PC-3 (cell line): ENCODE results near the gene TCFL5. TPM values are rescaled to one million over a fixed set of nuclear protein-coding genes. Genes with fewer than 3 reads are reported as not detected.

Experiments used
- ATAC-seq: fragments of 200-7000 bp; cut with Tn5 transposase; 2 replicates; pipeline ENCODE4 v1.9.1; 2020; ENCODE audit warnings: mild to moderate bottlenecking, moderate library complexity
- BruUV-seq: library from RNA; stranded (reverse); fragments of 400-500 nt; replicated peaks from 2 replicates; lab custom pipeline; 2021; lab: Mats Ljungman, UMichigan
- CTCF ChIA-PET: fragments of 300-600 bp; sonication (Branson Sonifier 250); formaldehyde crosslinking; loops from one replicate; lab custom pipeline; 2022; ENCODE audit warnings: antibody characterized with exemption; lab: Charles Lee
- POLR2A ChIA-PET: fragments of 300-600 bp; sonication (Branson Sonifier 250); formaldehyde crosslinking; loops from one replicate; lab custom pipeline; 2022; ENCODE audit warnings: antibody characterized with exemption; ENCODE audit not compliant: unreplicated experiment; lab: Charles Lee
- DNase-seq: peaks from one replicate; pipeline ENCODE4 v3.0.0-alpha.2; 2015
- H2AFZ ChIP-seq: fragments of 300-600 bp; sonication (generic); 2 replicates; pipeline ENCODE4 v1.6.0; 2016; ENCODE audit warnings: antibody characterized with exemption, low read length
- H3F3A ChIP-seq: fragments of 300-600 bp; sonication (generic); one replicate; pipeline ENCODE4 v1.6.0; 2017; ENCODE audit warnings: antibody characterized with exemption, low read length, control low read depth, mild to moderate bottlenecking; ENCODE audit not compliant: unreplicated experiment
- H3K27ac ChIP-seq: fragments of 300-600 bp; sonication (generic); 2 replicates; pipeline ENCODE4 v1.5.1; 2016; ENCODE audit warnings: mild to moderate bottlenecking, low read length
- H3K27me3 ChIP-seq: fragments of 300-600 bp; sonication (generic); 2 replicates; pipeline ENCODE4 v1.6.1; 2016; ENCODE audit warnings: low read length, mixed read lengths
- H3K36me3 ChIP-seq: fragments of 300-600 bp; sonication (generic); 2 replicates; pipeline ENCODE4 v1.6.1; 2016; ENCODE audit warnings: low read depth, mixed run types, low read length, mixed read lengths
- H3K4me1 ChIP-seq: fragments of 300-600 bp; sonication (generic); 2 replicates; pipeline ENCODE4 v1.5.1; 2016; ENCODE audit warnings: low read length; ENCODE audit not compliant: insufficient read depth
- H3K4me2 ChIP-seq: fragments of 300-600 bp; sonication (generic); 2 replicates; pipeline ENCODE4 v1.6.0; 2016; ENCODE audit warnings: low read length
- H3K4me3 ChIP-seq: fragments of 300-600 bp; sonication (generic); 2 replicates; pipeline ENCODE4 v1.5.1; 2016; ENCODE audit warnings: mild to moderate bottlenecking, low read length, mixed read lengths
- H3K79me2 ChIP-seq: fragments of 300-600 bp; sonication (generic); 2 replicates; pipeline ENCODE4 v1.6.1; 2017; ENCODE audit warnings: low read length, mixed read lengths
- H3K9ac ChIP-seq: fragments of 300-600 bp; sonication (generic); 2 replicates; pipeline ENCODE4 v1.6.0; 2016; ENCODE audit warnings: mild to moderate bottlenecking, low read length
- H3K9me2 ChIP-seq: fragments of 300-600 bp; sonication (generic); replicated peaks from 2 replicates; pipeline ENCODE4 v1.6.1; 2016; ENCODE audit warnings: mixed run types, low read length, mixed read lengths
- H3K9me3 ChIP-seq: fragments of 300-600 bp; sonication (generic); 2 replicates; pipeline ENCODE4 v1.6.1; 2016; ENCODE audit warnings: low read length, mixed read lengths
- H4K20me1 ChIP-seq: fragments of 300-600 bp; sonication (generic); 2 replicates; pipeline ENCODE4 v1.6.1; 2016; ENCODE audit warnings: low read length, mixed read lengths
- CTCF ChIP-seq: fragments of 300-600 bp; sonication (generic); conservative IDR thresholded peaks from 2 replicates; pipeline ENCODE4 v1.5.1; 2017; ENCODE audit warnings: antibody characterized with exemption, low read depth, mild to moderate bottlenecking, low read length
- EZH2 ChIP-seq: fragments of 300-600 bp; sonication (generic); IDR thresholded peaks from one replicate; pipeline ENCODE4 v1.6.1; 2017; ENCODE audit warnings: antibody characterized with exemption, mild to moderate bottlenecking, low read length; ENCODE audit not compliant: unreplicated experiment
- EZH2phosphoT487 ChIP-seq: fragments of 300-600 bp; sonication (generic); IDR thresholded peaks from 2 replicates; pipeline ENCODE4 v1.6.1; 2018; ENCODE audit warnings: mild to moderate bottlenecking, antibody characterized with exemption, low read length, borderline replicate concordance
- intact Hi-C: fragments of 100-400 bp; cut with micrococcal nuclease; formaldehyde crosslinking; loops from 2 replicates; pipeline ENCODE4 v1.9.0; 2023
- total RNA-seq: library from RNA; depleted of rRNA; stranded (reverse); fragments of >200 nt; gene quantifications from 2 replicates; pipeline ENCODE4 v1.2.3, GENCODE V29; 2014

The TCFL5 gene
- total RNA-seq, 1 experiment from 2014 or later = 15.8 TPM

- no peak overlapping the region for H3K9ac ChIP-seq
- no TSS peak for BruUV-seq
- no peaks in the 10 kb centered on the region for H3K27me3 ChIP-seq
- DNase-seq = no peak
- H3K9me2 ChIP-seq = no peaks in the 10 kb centered on the region
- H3K4me2 ChIP-seq = no peak overlapping the region
- no peaks in the 10 kb centered on the region for H4K20me1 ChIP-seq
- H3K36me3 ChIP-seq = peaks cover 48% of the 10 kb centered on the region
- peaks cover 5% of the 10 kb centered on the region for H3F3A ChIP-seq
- ATAC-seq = peak; percentile 23
- H3K9me3 ChIP-seq = no peaks in the 10 kb centered on the region
- no peaks in the 10 kb centered on the region for H3K79me2 ChIP-seq
- peak overlapping the region; percentile 12; the same call in 1 of the 2 replicates for H3K27ac ChIP-seq
- POLR2A ChIA-PET = no interaction called here
- CTCF ChIA-PET = interaction anchor here (0.5 to 1.0 kb wide), 2 partner anchors 12 to 14 kb away, joined by 3 to 4 read pairs; no protein-coding TSS in a partner anchor
- H3K4me1 ChIP-seq = no peaks in the 10 kb centered on the region
- H2AFZ ChIP-seq = no peak overlapping the region
- intact Hi-C loops = loop anchor here (1.0 kb wide), 1 partner anchor 13 kb away; no protein-coding TSS in a partner anchor
- no peak for TF ChIP-seq EZH2phosphoT487
- TF ChIP-seq EZH2 = no peak
- no peak for TF ChIP-seq CTCF
- H3K4me3 ChIP-seq = no peak overlapping the region
These were observed 26.2 kb upstream of the TCFL5 start for GRCh38 chr20:62887860-62888239.

GRCh38 chr20:62887152-62887859 lies 25.7 kb upstream of the TCFL5 start:
- intact Hi-C loops = loop anchor here (1.0 kb wide), 1 partner anchor 12 kb away; no protein-coding TSS in a partner anchor

More at GRCh38 chr20:62887152-62887859, 25.7 kb upstream of the TCFL5 start:
- peaks cover 5% of the 10 kb centered on the region for H3F3A ChIP-seq
- H3K27me3 ChIP-seq = no peaks in the 10 kb centered on the region
- H3K9me3 ChIP-seq = no peaks in the 10 kb centered on the region
- ATAC-seq (peak; percentile 91), DNase-seq (peak; percentile 39)
- no peak for TF ChIP-seq EZH2phosphoT487
- TF ChIP-seq CTCF = no peak
- TF ChIP-seq EZH2 = no peak
- H3K4me3 ChIP-seq = no peak overlapping the region
- H3K36me3 ChIP-seq = peaks cover 45% of the 10 kb centered on the region
- ChIA-PET CTCF (interaction anchor here (0.5 to 1.0 kb wide), 2 partner anchors 12 to 13 kb away, joined by 3 to 4 read pairs; no protein-coding TSS in a partner anchor), POLR2A (no interaction called here)
- H3K4me2 ChIP-seq = no peak overlapping the region
- H4K20me1 ChIP-seq = no peaks in the 10 kb centered on the region
- no peaks in the 10 kb centered on the region for H3K79me2 ChIP-seq
- H3K4me1 ChIP-seq = no peaks in the 10 kb centered on the region
- H3K27ac ChIP-seq = peak overlapping the region; percentile 12; the same call in 1 of the 2 replicates
- no peaks in the 10 kb centered on the region for H3K9me2 ChIP-seq
- no peak overlapping the region for H3K9ac ChIP-seq
- H2AFZ ChIP-seq = no peak overlapping the region
- BruUV-seq = no TSS peak
